Measurements from ENCODE around the gene KCTD13. TPM values are rescaled to one million over a fixed set of nuclear protein-coding genes. Genes with fewer than 3 reads are reported as not detected.

Gene KCTD13
- total RNA-seq, 2 experiments from 2014 or later: 40.0 to 43.8 TPM

DNA sequence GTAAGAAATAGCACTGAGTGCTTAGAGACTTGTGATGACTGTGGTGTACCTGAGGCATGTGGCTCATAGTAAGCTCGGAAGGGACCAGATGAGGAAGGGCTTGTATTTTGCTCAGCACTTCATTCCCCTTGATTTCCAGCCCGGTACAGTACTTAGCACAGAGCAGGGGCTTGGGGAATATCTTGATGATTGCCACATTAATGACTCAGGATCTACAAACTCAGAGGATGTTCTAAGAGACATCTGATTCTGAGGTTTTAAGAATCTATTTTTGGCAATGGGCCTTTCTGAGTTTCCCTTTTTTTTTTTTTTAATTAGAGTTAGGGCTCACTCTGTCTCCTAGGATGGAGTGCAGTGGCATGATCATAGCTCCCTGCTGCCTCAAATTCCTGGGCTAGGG lies 16.6 kb downstream of the KCTD13 start:
- H3K9me3 Mint-ChIP-seq: no peaks in the 10 kb centered on the region
- no peak overlapping the region for H3K4me3 ChIP-seq (ENCODE audit: low read length)
- peaks cover 2% of the 10 kb centered on the region for H3K4me1 ChIP-seq (ENCODE audit: insufficient read depth, low read length)
- H3K36me3 ChIP-seq (ENCODE audit: insufficient read depth, low read length): peaks cover 8% of the 10 kb centered on the region
- intact Hi-C loops (cut with DNase I, micrococcal nuclease): no loop called here
- H3K27me3 ChIP-seq (ENCODE audit: control insufficient read depth in 1 of 2, insufficient read depth in 2 of 2, low read length in 2 of 2): no peaks in the 10 kb centered on the region
- no peak for DNase-seq
- CTCF ChIA-PET: no interaction called here
- peaks cover 22% of the 10 kb centered on the region for H3K36me3 Mint-ChIP-seq (ENCODE audit: low read depth)
- no peaks in the 10 kb centered on the region for H3K9me3 ChIP-seq (ENCODE audit: control insufficient read depth in 1 of 2, insufficient read depth in 1 of 2, low read length in 2 of 2)
- TF ChIP-seq, protein P1, sequence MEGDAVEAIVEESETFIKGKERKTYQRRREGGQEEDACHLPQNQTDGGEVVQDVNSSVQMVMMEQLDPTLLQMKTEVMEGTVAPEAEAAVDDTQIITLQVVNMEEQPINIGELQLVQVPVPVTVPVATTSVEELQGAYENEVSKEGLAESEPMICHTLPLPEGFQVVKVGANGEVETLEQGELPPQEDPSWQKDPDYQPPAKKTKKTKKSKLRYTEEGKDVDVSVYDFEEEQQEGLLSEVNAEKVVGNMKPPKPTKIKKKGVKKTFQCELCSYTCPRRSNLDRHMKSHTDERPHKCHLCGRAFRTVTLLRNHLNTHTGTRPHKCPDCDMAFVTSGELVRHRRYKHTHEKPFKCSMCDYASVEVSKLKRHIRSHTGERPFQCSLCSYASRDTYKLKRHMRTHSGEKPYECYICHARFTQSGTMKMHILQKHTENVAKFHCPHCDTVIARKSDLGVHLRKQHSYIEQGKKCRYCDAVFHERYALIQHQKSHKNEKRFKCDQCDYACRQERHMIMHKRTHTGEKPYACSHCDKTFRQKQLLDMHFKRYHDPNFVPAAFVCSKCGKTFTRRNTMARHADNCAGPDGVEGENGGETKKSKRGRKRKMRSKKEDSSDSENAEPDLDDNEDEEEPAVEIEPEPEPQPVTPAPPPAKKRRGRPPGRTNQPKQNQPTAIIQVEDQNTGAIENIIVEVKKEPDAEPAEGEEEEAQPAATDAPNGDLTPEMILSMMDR (IDR thresholded peaks at IDR 0.05): no peak
- POLR2A ChIA-PET: interaction anchor here (0.8 to 2.4 kb wide), 2 partner anchors 17 to 102 kb away, joined by 4 to 8 read pairs; partner anchors contain the start of gene KCTD13
- H3K4me3 Mint-ChIP-seq: no peak overlapping the region
- no peak overlapping the region for H3K27ac ChIP-seq (ENCODE audit: low read depth in 1 of 2, low read length in 2 of 2)
- no peak overlapping the region for H3K27ac Mint-ChIP-seq
- H3K27me3 Mint-ChIP-seq: no peaks in the 10 kb centered on the region
- H3K4me1 Mint-ChIP-seq (ENCODE audit: low read depth): no peaks in the 10 kb centered on the region
- ATAC-seq (ENCODE audit: poor library complexity): no peak

- Mint-ChIP-seq H3K27ac (no peak overlapping the region), H3K27me3 (no peaks in the 10 kb centered on the region), H3K9me3 (no peaks in the 10 kb centered on the region), H3K36me3 (ENCODE audit: low read depth) (peaks cover 17% of the 10 kb centered on the region), H3K4me1 (ENCODE audit: low read depth) (no peaks in the 10 kb centered on the region), H3K4me3 (no peak overlapping the region)
- H3K9me3 ChIP-seq (ENCODE audit: control insufficient read depth in 1 of 2, insufficient read depth in 1 of 2, low read length in 2 of 2): no peaks in the 10 kb centered on the region
- DNase-seq: no peak
- intact Hi-C loops (cut with DNase I, micrococcal nuclease): no loop called here
- TF ChIP-seq, protein P1 (IDR thresholded peaks at IDR 0.05): no peak
- H3K36me3 ChIP-seq (ENCODE audit: insufficient read depth, low read length): peaks cover 8% of the 10 kb centered on the region
- ChIA-PET POLR2A (interaction anchor here (2.4 kb wide), 1 partner anchor 17 kb away, joined by 8 read pairs; the partner anchor contains the start of gene KCTD13), CTCF (no interaction called here)
- H3K4me3 ChIP-seq (ENCODE audit: low read length): no peak overlapping the region
- peaks cover 2% of the 10 kb centered on the region for H3K4me1 ChIP-seq (ENCODE audit: insufficient read depth, low read length)
- ATAC-seq (ENCODE audit: poor library complexity): no peak
- H3K27ac ChIP-seq (ENCODE audit: low read depth in 1 of 2, low read length in 2 of 2): no peak overlapping the region
- no peaks in the 10 kb centered on the region for H3K27me3 ChIP-seq (ENCODE audit: control insufficient read depth in 1 of 2, insufficient read depth in 2 of 2, low read length in 2 of 2)
Measured at GRCh38 chr16:29908719-29909220, 17.3 kb downstream of the KCTD13 start.

GRCh38 chr16:29907973-29908372 lies 18.1 kb downstream of the KCTD13 start:
- TF ChIP-seq, protein P1 (IDR thresholded peaks at IDR 0.05): no peak
- H3K4me1 Mint-ChIP-seq (ENCODE audit: low read depth): peaks cover 4% of the 10 kb centered on the region
- Histone ChIP-seq H3K4me1 (ENCODE audit: insufficient read depth, low read length) (peaks cover 2% of the 10 kb centered on the region), H3K36me3 (ENCODE audit: insufficient read depth, low read length) (peaks cover 4% of the 10 kb centered on the region), H3K27me3 (ENCODE audit: control insufficient read depth in 1 of 2, insufficient read depth in 2 of 2, low read length in 2 of 2) (no peaks in the 10 kb centered on the region), H3K4me3 (ENCODE audit: low read length) (no peak overlapping the region), H3K9me3 (ENCODE audit: control insufficient read depth in 1 of 2, insufficient read depth in 1 of 2, low read length in 2 of 2) (no peaks in the 10 kb centered on the region), H3K27ac (ENCODE audit: low read depth in 1 of 2, low read length in 2 of 2) (no peak overlapping the region)
- peaks cover 11% of the 10 kb centered on the region for H3K36me3 Mint-ChIP-seq (ENCODE audit: low read depth)
- no peak overlapping the region for H3K27ac Mint-ChIP-seq
- no peaks in the 10 kb centered on the region for H3K9me3 Mint-ChIP-seq
- ATAC-seq (ENCODE audit: poor library complexity) (no peak), DNase-seq (no peak)
- no peaks in the 10 kb centered on the region for H3K27me3 Mint-ChIP-seq
- no peak overlapping the region for H3K4me3 Mint-ChIP-seq
- intact Hi-C loops (cut with DNase I, micrococcal nuclease): no loop called here
- ChIA-PET CTCF (interaction anchor here (0.6 kb wide), 1 partner anchor 260 kb away, joined by 3 read pairs; no protein-coding TSS in a partner anchor), POLR2A (interaction anchor here (1.4 kb wide), 1 partner anchor 18 kb away, joined by 4 read pairs; the partner anchor contains the start of gene KCTD13)
